Hypothalamus (tissue), 51 donors: ENCODE results near the gene HTR1D.
"Not testable (repeated sequence)": the region's sequence is repeated elsewhere in the genome, so short reads cannot be mapped to it uniquely, and the experiment has no call there.

Source experiments
- DNase-seq, 51 donors: peaks; one replicate each; lab custom pipeline; 2025; lab: John Stamatoyannopoulos, UW

HTR1D gene

GRCh38 chr1:23221107-23221506 is 3.8 kb upstream of the HTR1D start:
- DNase-seq = no peak

- no peak for DNase-seq
These were observed 406 bp downstream of the HTR1D start for GRCh38 chr1:23216771-23217420.

- no peak for DNase-seq
These were observed 1.4 kb downstream of the HTR1D start for GRCh38 chr1:23215751-23216449.

GRCh38 chr1:23215291-23215690 is 2.0 kb downstream of the HTR1D start:
- no peak for DNase-seq

- DNase-seq = no peak
These were observed 2.7 kb downstream of the HTR1D start for GRCh38 chr1:23214640-23215039.

GRCh38 chr1:23211955-23212354 is 5.3 kb downstream of the HTR1D start:
- no peak for DNase-seq

- no peak for DNase-seq
These were observed 6.3 kb downstream of the HTR1D start for GRCh38 chr1:23210963-23211362.

- DNase-seq = no peak
These were observed 6.9 kb downstream of the HTR1D start for GRCh38 chr1:23210351-23210785.

GRCh38 chr1:23209770-23210169 is 7.5 kb downstream of the HTR1D start:
- DNase-seq = no peak

- DNase-seq = no peak
These were observed 8.8 kb downstream of the HTR1D start for GRCh38 chr1:23208527-23208926.

GRCh38 chr1:23207733-23208132 is 9.6 kb downstream of the HTR1D start:
- not testable (repeated sequence) for DNase-seq

GRCh38 chr1:23202263-23202749 is 15.0 kb downstream of the HTR1D start:
- peak in 1 of 51 donors; percentile 50 for DNase-seq

GRCh38 chr1:23200883-23201282 is 16.4 kb downstream of the HTR1D start:
- no peak for DNase-seq

GRCh38 chr1:23198373-23198772 is 18.9 kb downstream of the HTR1D start:
- no peak for DNase-seq

GRCh38 chr1:23196627-23197328 is 20.5 kb downstream of the HTR1D start:
- no peak for DNase-seq

- no peak for DNase-seq
These were observed 22.9 kb downstream of the HTR1D start for GRCh38 chr1:23194119-23194984.

- no peak for DNase-seq
These were observed 23.7 kb downstream of the HTR1D start for GRCh38 chr1:23193391-23194118.

- DNase-seq = no peak
These were observed 26.1 kb downstream of the HTR1D start for GRCh38 chr1:23191199-23191598.

GRCh38 chr1:23188936-23189452 is 28.3 kb downstream of the HTR1D start:
- not testable (repeated sequence) for DNase-seq

GRCh38 chr1:23188434-23188884 is 28.8 kb downstream of the HTR1D start:
- no peak for DNase-seq
